GM12865 (cell line): Measurements from ENCODE around the gene MTUS2.

Experiments
- DNase-seq: peaks from one replicate; pipeline ENCODE4 v3.0.0; 2010; ENCODE audit warnings: low read depth
- H3K4me3 ChIP-seq: 2 replicates; pipeline ENCODE4 v1.5.1; 2011; ENCODE audit warnings: mild to moderate bottlenecking, low read depth, low read length, control low read depth
- TF ChIP-seq, protein P1 (sequence below): IDR thresholded peaks from 2 replicates; pipeline ENCODE4 v1.5.1; 2011; ENCODE audit warnings: low read length, control low read depth, low read depth, inconsistent platforms; ENCODE audit not compliant: insufficient read depth; ENCODE audit errors: missing control alignments

MTUS2 gene

DNA sequence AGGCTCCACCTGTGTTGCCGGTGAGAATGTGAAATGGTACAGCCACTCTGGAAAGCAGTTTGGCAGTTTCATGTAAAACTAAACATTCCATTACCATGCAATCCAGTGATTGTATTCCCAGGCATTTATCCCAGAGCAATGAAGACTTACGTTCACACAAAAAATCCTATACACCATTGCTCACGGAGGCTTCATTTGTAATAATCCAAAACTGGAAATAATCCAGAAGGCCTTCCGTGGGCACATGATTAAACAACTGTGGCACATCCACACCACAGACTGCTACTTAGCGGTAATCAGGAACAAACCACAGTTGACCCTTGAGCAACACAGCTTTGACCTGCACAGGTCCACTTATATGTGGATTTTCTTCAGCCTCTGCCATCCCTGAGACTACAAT lies 339.7 kb downstream of the MTUS2 start:
- no peak overlapping the region for H3K4me3 ChIP-seq
- TF ChIP-seq, protein P1, sequence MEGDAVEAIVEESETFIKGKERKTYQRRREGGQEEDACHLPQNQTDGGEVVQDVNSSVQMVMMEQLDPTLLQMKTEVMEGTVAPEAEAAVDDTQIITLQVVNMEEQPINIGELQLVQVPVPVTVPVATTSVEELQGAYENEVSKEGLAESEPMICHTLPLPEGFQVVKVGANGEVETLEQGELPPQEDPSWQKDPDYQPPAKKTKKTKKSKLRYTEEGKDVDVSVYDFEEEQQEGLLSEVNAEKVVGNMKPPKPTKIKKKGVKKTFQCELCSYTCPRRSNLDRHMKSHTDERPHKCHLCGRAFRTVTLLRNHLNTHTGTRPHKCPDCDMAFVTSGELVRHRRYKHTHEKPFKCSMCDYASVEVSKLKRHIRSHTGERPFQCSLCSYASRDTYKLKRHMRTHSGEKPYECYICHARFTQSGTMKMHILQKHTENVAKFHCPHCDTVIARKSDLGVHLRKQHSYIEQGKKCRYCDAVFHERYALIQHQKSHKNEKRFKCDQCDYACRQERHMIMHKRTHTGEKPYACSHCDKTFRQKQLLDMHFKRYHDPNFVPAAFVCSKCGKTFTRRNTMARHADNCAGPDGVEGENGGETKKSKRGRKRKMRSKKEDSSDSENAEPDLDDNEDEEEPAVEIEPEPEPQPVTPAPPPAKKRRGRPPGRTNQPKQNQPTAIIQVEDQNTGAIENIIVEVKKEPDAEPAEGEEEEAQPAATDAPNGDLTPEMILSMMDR, result no peak
- DNase-seq, result no peak

DNA sequence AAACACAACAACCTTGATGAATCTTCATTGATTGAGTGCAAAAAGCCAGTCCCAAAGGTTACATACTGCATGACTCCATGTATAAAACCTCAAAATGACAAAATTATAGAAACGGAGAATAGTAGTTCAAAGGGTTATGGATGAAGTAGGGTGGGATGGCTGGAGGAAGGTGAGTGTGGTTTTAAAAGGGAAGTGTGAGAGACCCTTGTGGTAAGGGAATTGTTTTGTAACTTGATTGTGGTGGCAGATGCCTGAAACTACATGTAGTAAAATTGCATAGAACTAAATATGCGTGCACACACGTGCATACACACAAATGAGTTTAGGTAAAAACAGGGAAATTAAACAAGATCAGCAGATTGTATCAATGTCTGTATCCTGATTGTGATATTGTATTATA lies 340.7 kb downstream of the MTUS2 start:
- DNase-seq, result no peak
- TF ChIP-seq, protein P1, result no peak
- H3K4me3 ChIP-seq, result no peak overlapping the region

DNA sequence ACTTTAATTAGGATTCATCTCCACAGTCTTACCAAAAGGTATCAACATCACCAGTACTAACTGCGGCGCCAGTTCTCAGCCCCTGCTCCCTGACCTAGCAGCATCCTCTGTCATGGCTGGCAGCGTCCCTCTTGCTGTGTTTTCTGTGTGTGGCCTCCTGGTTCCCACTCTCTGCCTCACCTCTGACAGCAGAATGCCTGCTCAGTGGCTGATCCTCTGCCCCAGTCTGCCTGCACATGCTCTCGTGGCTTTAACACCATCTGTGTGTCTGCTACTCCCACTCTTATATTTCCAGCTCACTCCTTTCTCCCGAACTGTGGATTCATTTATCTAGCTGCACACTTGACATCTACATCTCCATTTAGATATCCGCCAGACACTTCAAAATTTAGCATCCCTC lies 341.5 kb downstream of the MTUS2 start:
- no peak for DNase-seq
- TF ChIP-seq, protein P1, result no peak
- no peak overlapping the region for H3K4me3 ChIP-seq

DNA sequence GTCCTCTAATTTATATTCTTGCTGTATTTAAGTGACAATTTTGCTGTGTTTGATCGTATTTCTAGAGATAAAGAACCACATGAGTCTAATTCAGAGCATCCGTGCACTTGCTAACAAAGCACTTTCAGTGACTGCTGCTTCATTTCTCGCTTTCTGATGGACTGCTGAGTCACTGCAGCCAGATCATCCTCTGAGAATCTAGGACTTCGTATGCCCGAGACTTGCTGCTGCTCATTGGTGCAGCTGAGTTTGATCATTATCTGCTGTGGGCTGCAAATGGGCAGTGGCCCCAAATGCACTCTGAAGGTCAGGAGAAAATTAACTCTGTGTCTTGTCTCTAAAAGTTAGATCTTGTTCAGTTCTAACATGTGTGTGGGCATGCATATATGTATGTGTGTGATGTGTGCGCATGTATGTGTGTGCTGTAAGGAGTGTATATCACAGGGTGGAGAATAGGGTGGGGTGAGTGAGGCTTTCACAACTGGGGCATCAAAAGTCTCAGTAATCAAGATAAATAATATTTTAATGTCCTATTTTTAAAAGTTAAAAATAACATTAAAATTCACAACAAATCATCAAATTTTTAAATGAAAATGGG lies 342.6 kb downstream of the MTUS2 start:
- TF ChIP-seq, protein P1, result no peak
- DNase-seq, result peak; percentile 61
- no peak overlapping the region for H3K4me3 ChIP-seq

DNA sequence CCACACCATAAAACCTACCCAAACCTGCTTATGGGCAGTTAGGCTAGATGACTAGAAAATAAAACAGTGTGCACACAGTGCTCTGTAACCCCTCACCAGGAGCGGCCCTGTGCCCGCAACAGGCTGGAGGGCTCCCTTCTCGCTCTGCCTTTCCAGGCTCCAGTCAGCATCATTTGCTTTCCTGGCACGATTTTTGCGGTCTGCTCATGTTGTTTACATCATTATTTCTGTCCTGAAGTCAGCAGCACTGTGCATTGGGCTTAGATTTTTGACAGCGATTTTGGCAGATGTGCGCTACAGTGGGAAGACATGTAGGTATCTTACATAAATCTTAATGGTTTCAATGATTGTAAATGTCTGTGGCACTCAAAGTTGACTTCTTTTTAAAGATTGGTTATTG lies 344.0 kb downstream of the MTUS2 start:
- TF ChIP-seq, protein P1, result no peak
- H3K4me3 ChIP-seq, result no peak overlapping the region
- DNase-seq, result no peak

DNA sequence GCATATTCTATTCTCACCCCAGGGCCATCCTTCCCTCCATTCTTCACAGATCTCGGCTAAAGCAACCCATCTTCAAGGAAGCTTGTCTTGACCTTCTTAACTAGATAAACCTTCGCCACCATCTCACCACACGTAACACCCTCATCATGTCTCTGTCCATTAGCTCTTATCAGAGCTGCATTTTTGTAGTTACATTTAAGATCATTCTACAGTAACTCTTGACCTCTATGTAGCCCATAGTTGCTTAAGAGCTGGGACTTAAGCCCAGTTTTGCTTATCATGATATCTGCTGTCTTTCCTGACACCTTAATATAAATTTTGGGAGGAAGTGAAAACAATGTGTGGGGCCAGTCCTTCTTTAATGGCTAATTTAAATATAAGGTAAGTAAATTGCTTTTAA lies 345.1 kb downstream of the MTUS2 start:
- TF ChIP-seq, protein P1, result no peak
- H3K4me3 ChIP-seq, result no peak overlapping the region
- no peak for DNase-seq

DNA sequence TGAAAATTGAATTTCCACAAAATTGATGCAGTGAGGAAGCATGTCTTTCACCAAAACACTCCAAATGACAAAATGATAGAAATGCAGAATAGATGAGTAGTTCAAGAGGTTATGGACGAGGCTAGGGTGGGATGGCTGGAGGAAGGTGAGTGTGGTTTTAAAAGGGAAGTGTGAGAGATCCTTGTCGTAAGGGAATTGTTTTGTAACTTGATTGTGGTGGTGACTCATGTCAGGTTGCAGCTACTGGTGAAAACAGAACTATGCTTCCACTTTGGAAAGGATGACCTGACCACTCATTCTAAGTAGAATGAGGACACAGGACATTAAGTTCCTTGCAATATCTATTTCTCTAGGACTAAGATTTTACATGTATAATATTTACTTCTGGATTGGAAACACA lies 345.7 kb downstream of the MTUS2 start:
- no peak overlapping the region for H3K4me3 ChIP-seq
- TF ChIP-seq, protein P1, result no peak
- DNase-seq, result peak; percentile 5
